Natural killer cell (primary cell): ENCODE data around the gene DDX10. TPM values are rescaled to one million over a fixed set of nuclear protein-coding genes. Genes with fewer than 3 reads are reported as not detected.
"Not testable (repeated sequence)": the region's sequence is repeated elsewhere in the genome, so short reads cannot be mapped to it uniquely, and the experiment has no call there.

Experiments used
- ATAC-seq, 3 donors: fragments of 150-1000 bp in 2 of 3; fragments of 200-7000 bp in 1 of 3; cut with Tn5 transposase; 1 replicate in 1 of 3; 2 replicates in 2 of 3; pipeline ENCODE4 v1.10.0; 2021; ENCODE audit warnings: mild to moderate bottlenecking in 2 of 3, moderate library complexity in 2 of 3
- DNase-seq, 2 donors: peaks; one replicate each; pipeline versions ENCODE4 v3.0.0 to v3.0.0-alpha.2; 2013 to 2021; ENCODE audit warnings: mixed read lengths in 1 of 2
- H3K27ac ChIP-seq: one replicate; pipeline ENCODE4 v1.5.1; 2013; ENCODE audit warnings: mild to moderate bottlenecking, low read length
- H3K27me3 ChIP-seq: one replicate; pipeline ENCODE4 v1.6.1; 2013; ENCODE audit warnings: low read length; ENCODE audit not compliant: control insufficient read depth, insufficient read depth
- H3K36me3 ChIP-seq: one replicate; pipeline ENCODE4 v1.6.1; 2013; ENCODE audit warnings: low read length; ENCODE audit not compliant: control insufficient read depth, insufficient read depth
- H3K4me1 ChIP-seq: one replicate; pipeline ENCODE4 v1.6.1; 2013; ENCODE audit warnings: low read length; ENCODE audit not compliant: control insufficient read depth, insufficient read depth
- H3K4me3 ChIP-seq: one replicate; pipeline ENCODE4 v1.5.1; 2013; ENCODE audit warnings: low read length
- H3K9me3 ChIP-seq: one replicate; pipeline ENCODE4 v1.6.1; 2013; ENCODE audit warnings: low read length; ENCODE audit not compliant: control insufficient read depth, insufficient read depth
- H3K27ac Mint-ChIP-seq, 2 donors: one replicate each; pipeline ENCODE4 v1.8.0; 2022; ENCODE audit warnings: mild to moderate bottlenecking in 2 of 2, mixed read lengths in 2 of 2, moderate library complexity in 1 of 2
- H3K27me3 Mint-ChIP-seq, 2 donors: one replicate each; pipeline ENCODE4 v1.8.0; 2022; ENCODE audit warnings: low read depth in 2 of 2, mixed read lengths in 2 of 2
- H3K36me3 Mint-ChIP-seq: one replicate; pipeline ENCODE4 v1.8.0; 2022; ENCODE audit warnings: mixed read lengths
- H3K4me1 Mint-ChIP-seq, 2 donors: one replicate each; pipeline ENCODE4 v1.8.0; 2022; ENCODE audit warnings: mixed read lengths in 2 of 2
- H3K4me3 Mint-ChIP-seq: one replicate; pipeline ENCODE4 v1.8.0; 2022; ENCODE audit warnings: mild to moderate bottlenecking, moderate library complexity, mixed read lengths
- H3K9me3 Mint-ChIP-seq, 2 donors: one replicate each; pipeline ENCODE4 v1.8.0; 2022; ENCODE audit warnings: mixed read lengths in 2 of 2
- WGBS: methylation state at CpG from one replicate; pipeline ENCODE4 v1.1.7; 2013; ENCODE audit warnings: missing lambda C conversion rate; ENCODE audit not compliant: insufficient coverage; 5-methylcytosine and 5-hydroxymethylcytosine counted together
- intact Hi-C: fragments of 100-400 bp; cut with micrococcal nuclease; formaldehyde crosslinking; loops from one replicate; pipeline ENCODE4 v1.14.2; 2022
- total RNA-seq, 4 donors: library from RNA; stranded (reverse); fragments of 120-200 nt in 1 of 4; gene quantifications; one replicate each; pipeline versions ENCODE4 v1.2.3 to v1.2.4, GENCODE V29; 2013 to 2022
- TF ChIP-seq, protein P1 (sequence below): fragments of 200-600 bp; IDR thresholded peaks from one replicate; pipeline ENCODE4 v1.8.0; 2022; ENCODE audit warnings: antibody characterized with exemption

DDX10 gene
- total RNA-seq, 3 donors from 2014 or later (not counting 1 experiment from before 2014, with no cell fraction given) = 23.4 to 30.9 (median 24.9) TPM

DNA sequence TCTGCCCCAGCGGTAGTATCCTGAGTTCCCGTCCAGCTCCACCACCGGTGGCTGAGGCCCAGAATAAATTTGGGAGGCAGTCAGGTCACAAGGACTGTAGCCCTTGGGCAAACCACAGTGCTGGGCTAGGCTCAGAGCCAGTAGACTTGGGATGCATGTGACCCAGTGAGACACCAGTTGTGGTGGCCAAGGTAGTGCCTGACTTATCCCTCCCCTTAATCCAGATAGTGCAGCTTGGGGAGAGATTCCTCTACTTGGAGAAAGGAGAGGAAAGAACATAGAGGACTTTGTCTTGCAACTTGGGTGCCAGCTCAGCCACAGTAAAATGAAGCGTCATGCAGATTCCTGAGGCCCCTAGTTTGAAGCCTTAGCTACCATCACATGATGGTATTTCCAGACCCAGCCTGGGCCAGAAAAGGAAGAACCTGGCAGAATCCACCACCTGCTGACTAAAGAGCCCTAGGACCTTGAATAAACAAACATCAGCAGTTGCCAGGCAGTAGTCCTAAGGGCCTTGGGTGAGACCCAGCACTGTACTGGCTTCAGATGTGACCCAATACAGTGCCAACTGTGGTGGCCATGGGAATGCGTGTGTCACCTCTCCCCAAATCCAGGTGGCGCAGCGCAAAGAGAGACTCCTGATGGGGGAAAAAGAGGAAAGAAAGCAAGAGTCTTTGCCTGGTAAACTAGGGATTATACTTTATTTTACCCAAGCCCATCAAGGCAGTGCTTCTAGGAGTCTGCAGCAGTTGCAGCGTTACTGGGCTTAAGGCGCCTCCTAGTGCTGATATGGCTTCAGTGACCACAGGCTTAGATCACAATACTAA is 17.0 kb upstream of the DDX10 start:
- Histone ChIP-seq H3K4me3 (no peak overlapping the region), H3K4me1 (no peaks in the 10 kb centered on the region), H3K27ac (no peak overlapping the region), H3K27me3 (no peaks in the 10 kb centered on the region), H3K36me3 (no peaks in the 10 kb centered on the region), H3K9me3 (no peaks in the 10 kb centered on the region)
- H3K4me3 Mint-ChIP-seq = no peak overlapping the region
- no peaks in the 10 kb centered on the region for H3K36me3 Mint-ChIP-seq
- H3K27me3 Mint-ChIP-seq = peaks cover 3 to 9% of the 10 kb centered on the region in 2 donors
- TF ChIP-seq, protein P1, sequence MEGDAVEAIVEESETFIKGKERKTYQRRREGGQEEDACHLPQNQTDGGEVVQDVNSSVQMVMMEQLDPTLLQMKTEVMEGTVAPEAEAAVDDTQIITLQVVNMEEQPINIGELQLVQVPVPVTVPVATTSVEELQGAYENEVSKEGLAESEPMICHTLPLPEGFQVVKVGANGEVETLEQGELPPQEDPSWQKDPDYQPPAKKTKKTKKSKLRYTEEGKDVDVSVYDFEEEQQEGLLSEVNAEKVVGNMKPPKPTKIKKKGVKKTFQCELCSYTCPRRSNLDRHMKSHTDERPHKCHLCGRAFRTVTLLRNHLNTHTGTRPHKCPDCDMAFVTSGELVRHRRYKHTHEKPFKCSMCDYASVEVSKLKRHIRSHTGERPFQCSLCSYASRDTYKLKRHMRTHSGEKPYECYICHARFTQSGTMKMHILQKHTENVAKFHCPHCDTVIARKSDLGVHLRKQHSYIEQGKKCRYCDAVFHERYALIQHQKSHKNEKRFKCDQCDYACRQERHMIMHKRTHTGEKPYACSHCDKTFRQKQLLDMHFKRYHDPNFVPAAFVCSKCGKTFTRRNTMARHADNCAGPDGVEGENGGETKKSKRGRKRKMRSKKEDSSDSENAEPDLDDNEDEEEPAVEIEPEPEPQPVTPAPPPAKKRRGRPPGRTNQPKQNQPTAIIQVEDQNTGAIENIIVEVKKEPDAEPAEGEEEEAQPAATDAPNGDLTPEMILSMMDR = peak; percentile 79
- H3K9me3 Mint-ChIP-seq = no peaks in the 10 kb centered on the region
- peak; percentile 75 to 96 (median 92) for ATAC-seq
- no peak overlapping the region for H3K27ac Mint-ChIP-seq
- H3K4me1 Mint-ChIP-seq = no peaks in the 10 kb centered on the region
- intact Hi-C loops = loop anchor here (1.0 to 5.0 kb wide), 3 partner anchors 231 to 731 kb away; no protein-coding TSS in a partner anchor
- 72% methylated on average over 9 of the region's 9 CpGs for WGBS
- DNase-seq = peak; percentile 37 to 82

DNA sequence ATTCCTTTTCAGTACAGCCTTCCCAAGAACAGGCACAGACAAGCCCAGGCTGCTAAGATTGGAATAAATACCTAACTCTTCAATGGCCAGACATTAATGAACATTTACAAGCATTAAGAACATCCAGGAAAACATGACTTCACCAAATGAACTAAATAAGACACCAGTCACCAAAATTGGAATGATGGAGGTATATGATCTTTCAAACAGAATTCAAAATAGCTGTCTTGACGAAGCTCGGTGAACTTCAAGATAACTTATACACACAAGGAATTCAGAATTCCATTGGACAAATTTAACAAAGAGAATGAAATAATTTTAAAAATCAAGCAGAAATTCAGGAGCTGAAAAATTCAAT is 16.4 kb upstream of the DDX10 start:
- Histone ChIP-seq H3K9me3 (no peaks in the 10 kb centered on the region), H3K27me3 (no peaks in the 10 kb centered on the region), H3K4me3 (no peak overlapping the region), H3K4me1 (no peaks in the 10 kb centered on the region), H3K27ac (no peak overlapping the region), H3K36me3 (no peaks in the 10 kb centered on the region)
- intact Hi-C loops = loop anchor here (1.0 to 5.0 kb wide), 3 partner anchors 231 to 731 kb away; no protein-coding TSS in a partner anchor
- no peaks in the 10 kb centered on the region for H3K4me1 Mint-ChIP-seq
- H3K36me3 Mint-ChIP-seq = no peaks in the 10 kb centered on the region
- WGBS = no CpG with 5 or more reads among the region's 2 CpGs
- H3K9me3 Mint-ChIP-seq = no peaks in the 10 kb centered on the region
- TF ChIP-seq, protein P1 = peak; percentile 52
- peaks cover 3 to 15% of the 10 kb centered on the region in 2 donors for H3K27me3 Mint-ChIP-seq
- no peak overlapping the region for H3K27ac Mint-ChIP-seq
- DNase-seq (no peak), ATAC-seq (no peak)
- no peak overlapping the region for H3K4me3 Mint-ChIP-seq

DNA sequence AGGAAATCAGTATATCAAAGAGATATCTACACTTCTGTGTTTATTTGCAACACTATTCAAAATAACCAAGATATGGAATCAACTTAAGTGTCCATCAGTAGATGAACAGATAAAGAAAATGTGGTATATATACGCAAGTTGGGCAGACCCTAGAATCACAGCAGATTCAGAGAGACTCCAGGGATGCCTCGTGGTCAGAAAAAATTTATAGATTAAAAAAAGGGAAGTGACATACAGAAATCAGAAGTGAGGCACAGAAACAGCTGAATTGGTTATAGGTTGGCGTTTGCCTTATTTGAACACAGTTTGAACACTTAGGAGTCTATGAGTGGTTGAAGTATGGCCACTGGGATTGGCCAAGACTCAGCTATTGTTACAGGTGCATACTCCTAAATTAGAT is 10.8 kb upstream of the DDX10 start:
- H3K36me3 Mint-ChIP-seq, H3K9me3 Mint-ChIP-seq, DNase-seq, H3K27me3 ChIP-seq, H3K4me1 Mint-ChIP-seq, H3K4me1 ChIP-seq, H3K27ac ChIP-seq, H3K4me3 Mint-ChIP-seq, H3K36me3 ChIP-seq, H3K27ac Mint-ChIP-seq, H3K4me3 ChIP-seq, H3K9me3 ChIP-seq: not testable (repeated sequence)
- peaks cover 3 to 19% of the 10 kb centered on the region in 2 donors for H3K27me3 Mint-ChIP-seq
- peak in 1 of 3 donors; percentile 30 for ATAC-seq
- intact Hi-C loops = loop anchor here (10.0 kb wide), 1 partner anchor 539 kb away; no protein-coding TSS in a partner anchor
- WGBS = 37% methylated on average over 3 of the region's 3 CpGs

DNA sequence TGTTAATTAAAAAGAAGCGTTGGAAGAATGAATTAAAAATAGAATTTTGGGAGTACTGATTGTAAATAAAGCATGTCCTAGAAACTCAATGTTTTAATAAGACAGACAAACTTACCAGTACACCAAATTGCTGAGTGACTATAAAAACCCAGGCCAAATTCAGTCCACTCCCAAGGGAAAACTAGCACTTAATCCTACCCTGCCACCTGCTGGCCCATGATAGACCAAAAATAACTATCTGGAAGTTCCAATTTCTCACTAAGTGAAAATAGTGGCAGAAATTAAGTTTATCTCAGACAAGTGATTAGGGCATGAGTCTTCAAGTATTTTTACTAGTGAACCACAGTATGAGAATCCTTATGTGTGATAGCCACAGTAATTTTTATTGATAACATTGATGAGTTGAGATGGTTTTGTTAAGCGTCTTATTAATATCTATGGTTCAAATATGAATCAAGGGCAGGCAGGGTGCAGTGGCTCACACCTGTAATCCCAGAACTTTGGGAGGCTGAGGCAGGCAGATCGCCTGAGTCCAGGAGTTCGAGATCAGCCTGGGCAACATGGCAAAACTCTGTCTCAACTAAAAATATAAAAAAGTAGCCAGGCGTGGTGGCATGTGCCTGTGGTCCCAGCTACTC is 9.8 kb upstream of the DDX10 start:
- Histone ChIP-seq H3K4me1 (no peaks in the 10 kb centered on the region), H3K27ac (no peak overlapping the region), H3K27me3 (no peaks in the 10 kb centered on the region), H3K4me3 (no peak overlapping the region), H3K36me3 (no peaks in the 10 kb centered on the region), H3K9me3 (no peaks in the 10 kb centered on the region)
- Mint-ChIP-seq H3K27me3 (peaks cover 5 to 19% of the 10 kb centered on the region in 2 donors), H3K4me3 (no peak overlapping the region), H3K36me3 (no peaks in the 10 kb centered on the region), H3K4me1 (no peaks in the 10 kb centered on the region), H3K9me3 (no peaks in the 10 kb centered on the region), H3K27ac (no peak overlapping the region)
- DNase-seq (peak in 1 of 2 donors; percentile 54), ATAC-seq (no peak)
- intact Hi-C loops = loop anchor here (10.0 kb wide), 1 partner anchor 540 kb away; no protein-coding TSS in a partner anchor
- TF ChIP-seq, protein P1 = no peak
- WGBS = 83% methylated on average over 4 of the region's 5 CpGs
